ACC112 (cell line): Measurements from ENCODE around the gene PLXNB1.

ENCODE experiments used
- H2AFZ ChIP-seq: fragments of 200-600 bp; sonication (generic); one replicate; pipeline ENCODE4 v1.6.0; 2017; ENCODE audit warnings: antibody characterized with exemption, low read length; ENCODE audit not compliant: unreplicated experiment
- H3K27ac ChIP-seq: fragments of 200-600 bp; sonication (generic); 2 replicates; pipeline ENCODE4 v1.5.1; 2014; ENCODE audit warnings: low read depth, mild to moderate bottlenecking, antibody characterized with exemption, low read length, moderate library complexity
- H3K27me3 ChIP-seq: fragments of 200-600 bp; sonication (generic); 2 replicates; pipeline ENCODE4 v1.6.1; 2014; ENCODE audit warnings: mild to moderate bottlenecking, antibody characterized with exemption, low read length, moderate library complexity, mixed read lengths; ENCODE audit not compliant: insufficient read depth
- H3K36me3 ChIP-seq: fragments of 200-600 bp; sonication (generic); 2 replicates; pipeline ENCODE4 v1.6.1; 2016; ENCODE audit warnings: mild to moderate bottlenecking, antibody characterized with exemption, low read length, moderate library complexity, mixed read lengths; ENCODE audit not compliant: insufficient read depth
- H3K4me1 ChIP-seq: fragments of 200-600 bp; sonication (generic); one replicate; pipeline ENCODE4 v1.6.1; 2016; ENCODE audit warnings: low read length, mixed read lengths; ENCODE audit not compliant: insufficient read depth, unreplicated experiment, control insufficient read depth
- H3K4me3 ChIP-seq: fragments of 200-600 bp; sonication (generic); 2 replicates; pipeline ENCODE4 v1.5.1; 2014; ENCODE audit warnings: mild to moderate bottlenecking, low read depth, low read length
- H3K79me2 ChIP-seq: fragments of 200-600 bp; sonication (generic); one replicate; pipeline ENCODE4 v1.6.0; 2016; ENCODE audit warnings: low read length; ENCODE audit not compliant: control insufficient read depth, unreplicated experiment, insufficient read depth

PLXNB1 gene

GRCh38 chr3:48418651-48419050 lies 11.2 kb downstream of the PLXNB1 start:
- H3K36me3 ChIP-seq, result no peaks in the 10 kb centered on the region
- H3K79me2 ChIP-seq, result no peaks in the 10 kb centered on the region
- no peak overlapping the region for H2AFZ ChIP-seq
- no peak overlapping the region for H3K27ac ChIP-seq
- H3K4me1 ChIP-seq, result no peaks in the 10 kb centered on the region
- no peak overlapping the region for H3K4me3 ChIP-seq
- no peaks in the 10 kb centered on the region for H3K27me3 ChIP-seq

GRCh38 chr3:48418140-48418539 lies 11.7 kb downstream of the PLXNB1 start:
- H3K27me3 ChIP-seq, result no peaks in the 10 kb centered on the region
- no peak overlapping the region for H3K27ac ChIP-seq
- H3K79me2 ChIP-seq, result no peaks in the 10 kb centered on the region
- H3K4me3 ChIP-seq, result no peak overlapping the region
- H3K4me1 ChIP-seq, result no peaks in the 10 kb centered on the region
- H3K36me3 ChIP-seq, result no peaks in the 10 kb centered on the region
- no peak overlapping the region for H2AFZ ChIP-seq

- H3K27ac ChIP-seq, result no peak overlapping the region
- H3K4me1 ChIP-seq, result no peaks in the 10 kb centered on the region
- no peaks in the 10 kb centered on the region for H3K27me3 ChIP-seq
- no peaks in the 10 kb centered on the region for H3K36me3 ChIP-seq
- no peak overlapping the region for H3K4me3 ChIP-seq
- no peak overlapping the region for H2AFZ ChIP-seq
- H3K79me2 ChIP-seq, result no peaks in the 10 kb centered on the region
These were observed 12.3 kb downstream of the PLXNB1 start for GRCh38 chr3:48417529-48418108.

- H2AFZ ChIP-seq, result no peak overlapping the region
- H3K36me3 ChIP-seq, result no peaks in the 10 kb centered on the region
- H3K27me3 ChIP-seq, result no peaks in the 10 kb centered on the region
- no peaks in the 10 kb centered on the region for H3K79me2 ChIP-seq
- H3K4me3 ChIP-seq, result no peak overlapping the region
- no peak overlapping the region for H3K27ac ChIP-seq
- no peaks in the 10 kb centered on the region for H3K4me1 ChIP-seq
These were observed 13.3 kb downstream of the PLXNB1 start for GRCh38 chr3:48416546-48416945.

DNA sequence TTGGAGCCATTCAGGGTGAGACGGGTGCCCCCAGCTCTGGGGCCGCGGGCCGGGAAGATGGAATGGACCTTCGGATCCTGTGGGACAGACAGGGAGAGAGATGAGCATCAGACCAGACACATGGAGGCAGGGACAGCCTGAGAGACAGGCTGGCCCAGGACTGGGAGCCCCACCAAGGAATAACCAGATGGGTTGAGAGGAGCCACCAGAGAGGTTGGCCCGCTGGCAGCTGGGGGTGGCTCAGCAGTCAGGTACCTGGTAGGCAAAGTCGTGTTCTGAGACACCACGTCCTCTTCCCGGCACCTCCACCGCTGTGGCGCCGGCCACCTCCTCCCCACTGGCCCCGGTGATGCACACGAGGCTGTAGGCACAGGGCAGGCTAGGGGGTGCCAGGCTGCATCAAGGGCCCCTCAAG lies 13.8 kb downstream of the PLXNB1 start:
- H3K36me3 ChIP-seq, result no peaks in the 10 kb centered on the region
- H2AFZ ChIP-seq, result no peak overlapping the region
- H3K4me3 ChIP-seq, result no peak overlapping the region
- H3K27me3 ChIP-seq, result no peaks in the 10 kb centered on the region
- no peak overlapping the region for H3K27ac ChIP-seq
- no peaks in the 10 kb centered on the region for H3K79me2 ChIP-seq
- no peaks in the 10 kb centered on the region for H3K4me1 ChIP-seq

- Histone ChIP-seq H3K27ac (no peak overlapping the region), H2AFZ (no peak overlapping the region), H3K4me1 (no peaks in the 10 kb centered on the region), H3K36me3 (no peaks in the 10 kb centered on the region), H3K4me3 (no peak overlapping the region), H3K79me2 (no peaks in the 10 kb centered on the region), H3K27me3 (no peaks in the 10 kb centered on the region)
These were observed 14.5 kb downstream of the PLXNB1 start for GRCh38 chr3:48415251-48415953.

- no peak overlapping the region for H3K4me3 ChIP-seq
- no peak overlapping the region for H2AFZ ChIP-seq
- no peaks in the 10 kb centered on the region for H3K36me3 ChIP-seq
- no peaks in the 10 kb centered on the region for H3K27me3 ChIP-seq
- no peak overlapping the region for H3K27ac ChIP-seq
- H3K79me2 ChIP-seq, result no peaks in the 10 kb centered on the region
- H3K4me1 ChIP-seq, result no peaks in the 10 kb centered on the region
These were observed 15.3 kb downstream of the PLXNB1 start for GRCh38 chr3:48414376-48415250.

DNA sequence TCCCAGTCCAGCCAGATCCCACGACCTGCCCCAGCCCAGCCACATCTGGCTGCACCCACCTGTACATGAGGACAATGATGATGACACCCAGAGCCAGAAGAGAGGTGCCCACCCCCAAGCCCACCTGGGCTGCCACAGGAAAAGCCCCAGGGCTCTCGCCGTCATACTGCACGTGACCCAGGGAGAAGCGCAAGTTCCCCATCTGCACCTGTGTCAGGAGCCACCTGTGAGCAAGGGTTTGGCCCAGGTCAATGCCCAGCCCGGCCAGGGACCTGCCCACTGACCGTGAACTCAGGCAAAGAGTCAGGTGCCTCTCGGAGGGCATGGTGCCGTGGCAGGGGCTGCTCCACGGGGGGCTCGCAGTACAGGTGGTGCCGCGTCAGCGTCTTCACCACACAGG lies 16.3 kb downstream of the PLXNB1 start:
- Histone ChIP-seq H3K36me3 (no peaks in the 10 kb centered on the region), H3K27ac (no peak overlapping the region), H2AFZ (no peak overlapping the region), H3K4me3 (no peak overlapping the region), H3K4me1 (no peaks in the 10 kb centered on the region), H3K27me3 (no peaks in the 10 kb centered on the region), H3K79me2 (no peaks in the 10 kb centered on the region)

- Histone ChIP-seq H3K79me2 (no peaks in the 10 kb centered on the region), H3K4me3 (no peak overlapping the region), H3K27ac (no peak overlapping the region), H3K27me3 (no peaks in the 10 kb centered on the region), H3K4me1 (no peaks in the 10 kb centered on the region), H2AFZ (no peak overlapping the region), H3K36me3 (no peaks in the 10 kb centered on the region)
These were observed 16.8 kb downstream of the PLXNB1 start for GRCh38 chr3:48413086-48413485.

GRCh38 chr3:48412375-48413001 lies 17.4 kb downstream of the PLXNB1 start:
- H3K27me3 ChIP-seq, result no peaks in the 10 kb centered on the region
- no peaks in the 10 kb centered on the region for H3K36me3 ChIP-seq
- H3K4me1 ChIP-seq, result no peaks in the 10 kb centered on the region
- H3K27ac ChIP-seq, result no peak overlapping the region
- H3K79me2 ChIP-seq, result no peaks in the 10 kb centered on the region
- H2AFZ ChIP-seq, result no peak overlapping the region
- H3K4me3 ChIP-seq, result no peak overlapping the region
